ENCODE results near the gene LNX2. TPM values are rescaled to one million over a fixed set of nuclear protein-coding genes. Genes with fewer than 3 reads are reported as not detected.

Gene LNX2
- polyA plus RNA-seq, 1 donor (not counting 4 experiments of a cell fraction or from before 2014, with no cell fraction given), result 17.0 TPM

DNA sequence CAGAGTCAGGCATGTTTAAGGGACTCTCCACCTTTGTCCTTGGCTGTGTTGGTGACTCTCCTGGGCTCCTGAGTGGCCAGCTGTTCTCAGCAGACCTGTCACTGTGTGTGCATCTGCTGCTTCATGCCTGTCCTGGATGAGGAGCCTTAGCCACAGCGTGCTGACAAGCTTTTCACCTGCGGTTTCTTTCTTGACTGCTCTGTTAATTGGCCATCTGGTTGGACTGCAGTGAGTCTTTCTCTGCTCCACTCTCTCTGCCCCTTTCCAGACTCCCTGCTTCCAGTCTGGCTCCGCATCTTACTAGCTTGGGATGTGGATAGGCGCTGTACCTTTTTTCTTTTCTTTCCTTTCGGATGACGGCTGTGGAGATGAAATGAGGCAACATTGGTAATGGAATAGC, 40.2 kb upstream of the LNX2 start:
- Histone ChIP-seq H3K36me3 (ENCODE audit: control insufficient read depth in 2 of 2, extremely low read depth in 1 of 2, insufficient read depth in 2 of 2, low read length in 2 of 2) (no peaks in the 10 kb centered on the region), H3K9ac (ENCODE audit: control insufficient read depth, extremely low read depth, insufficient read depth, low read length) (no peak overlapping the region), H3K9me1 (ENCODE audit: control insufficient read depth, extremely low read depth, insufficient read depth, low read length) (peaks cover under 1% of the 10 kb centered on the region), H3K4me3 (ENCODE audit: control insufficient read depth in 2 of 3, extremely low read depth in 1 of 3, insufficient read depth in 2 of 3, low read depth in 1 of 3, low read length in 3 of 3) (no peak overlapping the region), H3K4me2 (ENCODE audit: control insufficient read depth, extremely low read depth, insufficient read depth, low read depth, low read length) (no peak overlapping the region), H3K4me1 (ENCODE audit: control insufficient read depth, extremely low read depth, insufficient read depth, low read length) (peaks cover 37% of the 10 kb centered on the region), H4K20me1 (ENCODE audit: control insufficient read depth, extremely low read depth, insufficient read depth, low read length) (no peaks in the 10 kb centered on the region), H3K9me3 (ENCODE audit: control insufficient read depth, low read depth, low read length) (no peaks in the 10 kb centered on the region), H2AFZ (ENCODE audit: control insufficient read depth, low read length) (no peak overlapping the region), H3K27ac (ENCODE audit: control insufficient read depth, insufficient read depth, low read length) (no peak overlapping the region), H3K79me2 (ENCODE audit: control insufficient read depth, insufficient read depth, low read length) (peaks cover 4% of the 10 kb centered on the region), H3K27me3 (ENCODE audit: control insufficient read depth, extremely low read depth, insufficient read depth, low read length) (no peaks in the 10 kb centered on the region)
- TF ChIP-seq, protein P1, sequence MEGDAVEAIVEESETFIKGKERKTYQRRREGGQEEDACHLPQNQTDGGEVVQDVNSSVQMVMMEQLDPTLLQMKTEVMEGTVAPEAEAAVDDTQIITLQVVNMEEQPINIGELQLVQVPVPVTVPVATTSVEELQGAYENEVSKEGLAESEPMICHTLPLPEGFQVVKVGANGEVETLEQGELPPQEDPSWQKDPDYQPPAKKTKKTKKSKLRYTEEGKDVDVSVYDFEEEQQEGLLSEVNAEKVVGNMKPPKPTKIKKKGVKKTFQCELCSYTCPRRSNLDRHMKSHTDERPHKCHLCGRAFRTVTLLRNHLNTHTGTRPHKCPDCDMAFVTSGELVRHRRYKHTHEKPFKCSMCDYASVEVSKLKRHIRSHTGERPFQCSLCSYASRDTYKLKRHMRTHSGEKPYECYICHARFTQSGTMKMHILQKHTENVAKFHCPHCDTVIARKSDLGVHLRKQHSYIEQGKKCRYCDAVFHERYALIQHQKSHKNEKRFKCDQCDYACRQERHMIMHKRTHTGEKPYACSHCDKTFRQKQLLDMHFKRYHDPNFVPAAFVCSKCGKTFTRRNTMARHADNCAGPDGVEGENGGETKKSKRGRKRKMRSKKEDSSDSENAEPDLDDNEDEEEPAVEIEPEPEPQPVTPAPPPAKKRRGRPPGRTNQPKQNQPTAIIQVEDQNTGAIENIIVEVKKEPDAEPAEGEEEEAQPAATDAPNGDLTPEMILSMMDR (optimal IDR thresholded peaks at IDR 0.05 in 1 of 3, IDR thresholded peaks at IDR 0.05 in 1 of 3, conservative IDR thresholded peaks at IDR 0.05 in 1 of 3; ENCODE audit: extremely low read depth in 1 of 3, insufficient read depth in 2 of 3, low read length in 3 of 3), result no peak
- no peak for TF ChIP-seq EZH2 (IDR thresholded peaks at IDR 0.05; ENCODE audit: low read length)
- no peak for FAIRE-seq
- dilution Hi-C loops (cut with MboI; ENCODE audit: extremely low pct_ligation_motif_present, low sequenced_read_pairs), result no loop called here
- no peak for DNase-seq (ENCODE audit: low read depth, low spot score)

DNA sequence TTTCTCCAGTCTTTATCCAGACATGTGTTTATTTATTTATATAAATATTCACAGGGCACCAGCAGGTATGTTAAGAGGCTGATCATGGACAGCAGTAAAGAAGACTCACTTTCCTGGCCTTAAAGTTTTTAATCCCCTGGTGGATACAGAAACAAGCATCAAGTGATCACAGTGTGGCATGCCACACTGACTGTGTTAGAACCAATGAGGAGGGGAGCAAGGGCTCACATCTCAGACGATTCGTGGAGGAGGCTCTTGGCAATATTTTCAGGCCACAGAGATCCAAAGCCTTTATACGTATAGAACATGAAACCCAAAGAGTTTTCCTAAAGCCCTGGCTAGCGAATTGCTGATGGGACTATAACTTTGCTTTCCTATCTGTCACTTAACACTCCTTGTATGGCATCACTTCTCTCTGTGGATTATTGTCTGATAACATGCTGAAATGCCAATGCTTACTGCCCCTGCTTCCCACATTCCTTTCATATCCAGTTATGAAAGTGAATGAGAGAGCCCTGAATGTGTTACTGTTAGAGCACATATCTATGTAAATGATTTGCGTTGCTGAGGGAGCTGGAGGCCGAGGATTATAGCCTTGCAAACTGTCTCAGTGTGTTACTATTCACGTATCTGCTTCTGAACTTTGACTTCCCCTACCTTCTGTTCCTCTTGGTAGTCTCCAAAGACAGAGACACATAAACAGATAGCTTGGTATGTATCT, 39.0 kb upstream of the LNX2 start:
- H2AFZ ChIP-seq (ENCODE audit: control insufficient read depth, low read length), result no peak overlapping the region
- H4K20me1 ChIP-seq (ENCODE audit: control insufficient read depth, extremely low read depth, insufficient read depth, low read length), result no peaks in the 10 kb centered on the region
- H3K36me3 ChIP-seq (ENCODE audit: control insufficient read depth in 2 of 2, extremely low read depth in 1 of 2, insufficient read depth in 2 of 2, low read length in 2 of 2), result peaks cover 0 to 2% of the 10 kb centered on the region in 2 experiments
- H3K27ac ChIP-seq (ENCODE audit: control insufficient read depth, insufficient read depth, low read length), result peak overlapping the region; percentile 0
- no peak overlapping the region for H3K4me2 ChIP-seq (ENCODE audit: control insufficient read depth, extremely low read depth, insufficient read depth, low read depth, low read length)
- no peak overlapping the region for H3K9ac ChIP-seq (ENCODE audit: control insufficient read depth, extremely low read depth, insufficient read depth, low read length)
- no peak for TF ChIP-seq EZH2 (IDR thresholded peaks at IDR 0.05; ENCODE audit: low read length)
- TF ChIP-seq, protein P1 (optimal IDR thresholded peaks at IDR 0.05 in 1 of 3, IDR thresholded peaks at IDR 0.05 in 1 of 3, conservative IDR thresholded peaks at IDR 0.05 in 1 of 3; ENCODE audit: extremely low read depth in 1 of 3, insufficient read depth in 2 of 3, low read length in 3 of 3), result no peak
- no peak overlapping the region for H3K4me3 ChIP-seq (ENCODE audit: control insufficient read depth in 2 of 3, extremely low read depth in 1 of 3, insufficient read depth in 2 of 3, low read depth in 1 of 3, low read length in 3 of 3)
- no peaks in the 10 kb centered on the region for H3K27me3 ChIP-seq (ENCODE audit: control insufficient read depth, extremely low read depth, insufficient read depth, low read length)
- peak; percentile 43 for FAIRE-seq
- no peak for DNase-seq (ENCODE audit: low read depth, low spot score)
- no peaks in the 10 kb centered on the region for H3K9me3 ChIP-seq (ENCODE audit: control insufficient read depth, low read depth, low read length)
- no peaks in the 10 kb centered on the region for H3K9me1 ChIP-seq (ENCODE audit: control insufficient read depth, extremely low read depth, insufficient read depth, low read length)
- peaks cover 36% of the 10 kb centered on the region for H3K4me1 ChIP-seq (ENCODE audit: control insufficient read depth, extremely low read depth, insufficient read depth, low read length)
- dilution Hi-C loops (cut with MboI; ENCODE audit: extremely low pct_ligation_motif_present, low sequenced_read_pairs), result no loop called here
- peaks cover 4% of the 10 kb centered on the region for H3K79me2 ChIP-seq (ENCODE audit: control insufficient read depth, insufficient read depth, low read length)
